Stimulated activated CD4-positive, alpha-beta T cell treated with anti-CD3 and anti-CD28 coated beads, Interleukin-1b, Interleukin-23, amount 100 ng/mL, for 24 hours (primary cell): ENCODE measurements around the gene PARM1.

ENCODE experiments used
- DNase-seq, 4 experiments: peaks; one replicate each; pipeline ENCODE4 v3.0.0-alpha.2; 2020; ENCODE audit warnings: low read depth in 4 of 4, low spot score in 1 of 4

PARM1 gene

GRCh38 chr4:75028196-75028854 is 95.4 kb downstream of the PARM1 start:
- DNase-seq: no peak

GRCh38 chr4:75030028-75030427 is 97.1 kb downstream of the PARM1 start:
- no peak for DNase-seq

- no peak for DNase-seq
Observed at GRCh38 chr4:75030649-75031235, 97.8 kb downstream of the PARM1 start.

GRCh38 chr4:75031775-75032174 is 98.9 kb downstream of the PARM1 start:
- no peak for DNase-seq

GRCh38 chr4:75034523-75034922 is 101.6 kb downstream of the PARM1 start:
- no peak for DNase-seq

GRCh38 chr4:75035321-75035720 is 102.4 kb downstream of the PARM1 start:
- no peak for DNase-seq

- no peak for DNase-seq
Observed at GRCh38 chr4:75036046-75036830, 103.3 kb downstream of the PARM1 start.

GRCh38 chr4:75037252-75037651 is 104.3 kb downstream of the PARM1 start:
- no peak for DNase-seq

GRCh38 chr4:75038376-75038775 is 105.5 kb downstream of the PARM1 start:
- no peak for DNase-seq

- DNase-seq: no peak
Observed at GRCh38 chr4:75040703-75041102, 107.8 kb downstream of the PARM1 start.

- DNase-seq: no peak
Observed at GRCh38 chr4:75042601-75043208, 109.8 kb downstream of the PARM1 start.

- DNase-seq: no peak
Observed at GRCh38 chr4:75046226-75046625, 113.3 kb downstream of the PARM1 start.

GRCh38 chr4:75046641-75047040 is 113.7 kb downstream of the PARM1 start:
- DNase-seq: no peak

- DNase-seq: no peak
Observed at GRCh38 chr4:75048208-75048879, 115.4 kb downstream of the PARM1 start.

GRCh38 chr4:75051431-75051830 is 118.5 kb downstream of the PARM1 start:
- DNase-seq: no peak

GRCh38 chr4:75053352-75053751 is 120.4 kb downstream of the PARM1 start:
- no peak for DNase-seq

- DNase-seq: no peak
Observed at GRCh38 chr4:75054078-75054477, 121.2 kb downstream of the PARM1 start.

- DNase-seq: no peak
Observed at GRCh38 chr4:75056277-75056676, 123.4 kb downstream of the PARM1 start.

GRCh38 chr4:75057369-75057768 is 124.5 kb downstream of the PARM1 start:
- DNase-seq: no peak

- no peak for DNase-seq
Observed at GRCh38 chr4:75058486-75058885, 125.6 kb downstream of the PARM1 start.

GRCh38 chr4:75063433-75063832 is 130.5 kb downstream of the PARM1 start:
- no peak for DNase-seq
